A549 (cell line): ENCODE data around the gene UXS1. TPM values are rescaled to one million over a fixed set of nuclear protein-coding genes. Genes with fewer than 3 reads are reported as not detected.

Experiments used
- ATAC-seq, 2 experiments: fragments of 200-7000 bp in 1 of 2; fragments of >200 bp in 1 of 2; cut with Nextera tagmentation in 1 of 2; cut with Tn5 transposase in 1 of 2; 3 replicates each; pipeline versions ENCODE4 v1.8.0 to v1.9.1; 2018 to 2020; ENCODE audit warnings: mild to moderate bottlenecking in 1 of 2, moderate library complexity in 1 of 2
- CTCF ChIA-PET: fragments of 300-600 bp; sonication (Branson Sonifier 250); formaldehyde crosslinking; extraction: SDS; loops from one replicate; lab custom pipeline; 2021; ENCODE audit warnings: antibody characterized with exemption, inconsistent platforms; lab: Yijun Ruan, JAX
- POLR2A ChIA-PET: fragments of 350-600 bp; formaldehyde crosslinking; extraction: SDS; loops from one replicate; lab custom pipeline; 2021; ENCODE audit warnings: antibody characterized with exemption, inconsistent platforms; lab: Yijun Ruan, JAX
- DNase-seq, 2 experiments: peaks; one replicate each; pipeline versions ENCODE4 v3.0.0 to v3.0.0-alpha.2; 2011 to 2016; ENCODE audit warnings: low read depth in 1 of 2, low spot score in 1 of 2
- FAIRE-seq: peaks from 2 replicates; lab custom pipeline; 2011; peaks lifted over from hg19 to GRCh38; lab: Jason Lieb, UNC
- H3K27ac ChIP-seq, 2 experiments: fragments of >200 bp; sonication (Bioruptor Twin); formaldehyde crosslinking; 3 replicates each; pipeline ENCODE4 v1.5.1; 2016 to 2017
- H3K4me1 ChIP-seq: fragments of >200 bp; sonication (Bioruptor Twin); formaldehyde crosslinking; 3 replicates; pipeline ENCODE4 v1.6.1; 2016
- H3K4me2 ChIP-seq: fragments of >200 bp; sonication (Bioruptor Twin); formaldehyde crosslinking; 3 replicates; pipeline ENCODE4 v1.6.1; 2016
- H3K4me3 ChIP-seq: fragments of >200 bp; sonication (Bioruptor Twin); formaldehyde crosslinking; 3 replicates; pipeline ENCODE4 v1.5.1; 2016
- H3K9me3 ChIP-seq: fragments of >200 bp; sonication (Bioruptor Twin); formaldehyde crosslinking; 3 replicates; pipeline ENCODE4 v1.6.1; 2016
- BHLHE40 ChIP-seq: IDR thresholded peaks from 2 replicates; pipeline ENCODE4 v1.6.1; 2012; ENCODE audit warnings: low read depth, low read length, inconsistent platforms
- CBX8 ChIP-seq: fragments of 200-600 bp; sonication (generic); IDR thresholded peaks from 2 replicates; pipeline ENCODE4 v1.6.1; 2016
- CHD2 ChIP-seq: fragments of 150-350 bp; IDR thresholded peaks from 2 replicates; pipeline ENCODE4 v1.6.1; 2014; ENCODE audit warnings: low read length; ENCODE audit not compliant: partially characterized antibody
- CHD4 ChIP-seq: fragments of 200-600 bp; sonication (generic); IDR thresholded peaks from 2 replicates; pipeline ENCODE4 v1.6.1; 2016; ENCODE audit warnings: antibody characterized with exemption, mild to moderate bottlenecking, borderline replicate concordance
- CTCF ChIP-seq: fragments of >200 bp; sonication (Bioruptor Twin); formaldehyde crosslinking; IDR thresholded peaks from 3 replicates; pipeline ENCODE4 v1.5.1; 2016
- EHF ChIP-seq: fragments of 250-450 bp; sonication (Bioruptor Pico); IDR thresholded peaks from 2 replicates; pipeline ENCODE4 v1.5.0; 2020; ENCODE audit warnings: mild to moderate bottlenecking
- ELK1 ChIP-seq: fragments of 150-350 bp; IDR thresholded peaks from 2 replicates; pipeline ENCODE4 v1.6.1; 2014; ENCODE audit warnings: low read depth, mild to moderate bottlenecking, low read length
- ESRRA ChIP-seq: fragments of 150-350 bp; IDR thresholded peaks from 2 replicates; pipeline ENCODE4 v1.6.1; 2014; ENCODE audit warnings: mild to moderate bottlenecking, low read length, borderline replicate concordance
- HES2 ChIP-seq: fragments of >200 bp; sonication (Bioruptor Twin); formaldehyde crosslinking; IDR thresholded peaks from 2 replicates; pipeline ENCODE4 v1.6.1; 2016
- HEYL ChIP-seq: fragments of 250-450 bp; sonication (Bioruptor Pico); IDR thresholded peaks from 2 replicates; pipeline ENCODE4 v1.8.0; 2021; ENCODE audit warnings: mild to moderate bottlenecking, moderate library complexity
- HOXA7 ChIP-seq: fragments of 250-450 bp; sonication (Bioruptor Pico); IDR thresholded peaks from 2 replicates; pipeline ENCODE4 v1.5.0; 2020; ENCODE audit warnings: mild to moderate bottlenecking, moderate library complexity
- HOXB5 ChIP-seq: fragments of 250-450 bp; sonication (Bioruptor Pico); IDR thresholded peaks from 2 replicates; pipeline ENCODE4 v1.5.0; 2020; ENCODE audit warnings: mild to moderate bottlenecking, moderate library complexity
- JUN ChIP-seq, 2 experiments: fragments of >200 bp; sonication (Bioruptor Twin); formaldehyde crosslinking; IDR thresholded peaks; 2 replicates in 1 of 2; 3 replicates in 1 of 2; pipeline ENCODE4 v1.6.1; 2016 to 2017
- JUNB ChIP-seq: fragments of >200 bp; sonication (Bioruptor Twin); formaldehyde crosslinking; IDR thresholded peaks from 2 replicates; pipeline ENCODE4 v1.6.1; 2016
- KDM5A ChIP-seq: fragments of 200-600 bp; sonication (generic); IDR thresholded peaks from 2 replicates; pipeline ENCODE4 v1.6.1; 2016; ENCODE audit warnings: antibody characterized with exemption, mild to moderate bottlenecking
- MAX ChIP-seq: IDR thresholded peaks from 2 replicates; pipeline ENCODE4 v1.6.1; 2012
- MAZ ChIP-seq: fragments of 150-350 bp; IDR thresholded peaks from 2 replicates; pipeline ENCODE4 v1.6.1; 2014; ENCODE audit warnings: antibody characterized with exemption, low read depth, low read length, borderline replicate concordance
- NFE2L2 ChIP-seq: fragments of 150-350 bp; conservative IDR thresholded peaks from 2 replicates; pipeline ENCODE4 v1.6.1; 2014; ENCODE audit warnings: low read length
- NR3C1 ChIP-seq: fragments of >200 bp; sonication (Bioruptor Twin); formaldehyde crosslinking; IDR thresholded peaks from 3 replicates; pipeline ENCODE4 v1.6.1; 2017
- RAD21 ChIP-seq, 2 experiments: fragments of >200 bp in 1 of 2; sonication (Bioruptor Twin) in 1 of 2; formaldehyde crosslinking in 1 of 2; IDR thresholded peaks in 1 of 2; conservative IDR thresholded peaks in 1 of 2; 2 replicates in 1 of 2; 3 replicates in 1 of 2; pipeline ENCODE4 v1.6.1; 2012 to 2018; ENCODE audit warnings: inconsistent platforms in 1 of 2
- SMC3 ChIP-seq: fragments of >200 bp; sonication (Bioruptor Twin); formaldehyde crosslinking; IDR thresholded peaks from 3 replicates; pipeline ENCODE4 v1.6.1; 2018; ENCODE audit warnings: inconsistent platforms
- SREBF2 ChIP-seq: fragments of 450-650 bp; IDR thresholded peaks from 2 replicates; pipeline ENCODE4 v1.6.1; 2014; ENCODE audit warnings: mild to moderate bottlenecking, moderate library complexity
- TFCP2L1 ChIP-seq: fragments of 250-450 bp; sonication (Bioruptor Pico); IDR thresholded peaks from 2 replicates; pipeline ENCODE4 v1.5.0; 2021; ENCODE audit warnings: mild to moderate bottlenecking
- TP53 ChIP-seq: fragments of 250-450 bp; sonication (Bioruptor Pico); IDR thresholded peaks from 2 replicates; pipeline ENCODE4 v1.5.0; 2021; ENCODE audit warnings: mild to moderate bottlenecking, moderate library complexity
- ZFP36 ChIP-seq: fragments of 450-650 bp; IDR thresholded peaks from 2 replicates; pipeline ENCODE4 v1.6.1; 2014; ENCODE audit warnings: borderline replicate concordance; ENCODE audit not compliant: partially characterized antibody
- WGBS: methylation state at CpG from one replicate; pipeline ENCODE4 v1.1.6; 2017; ENCODE audit errors: missing lambda C conversion rate; 5-methylcytosine and 5-hydroxymethylcytosine counted together
- polyA plus RNA-seq, 4 experiments: library from polyadenylated mRNA; depleted of rRNA in 3 of 4; stranded (reverse); fragments of >200 nt; fragmentation: RNase III in 1 of 4; extraction: RNeasy Plus Mini Kit Qiagen cat#74134 plus additional on column Dnase treatment in 1 of 4; gene quantifications; 2 replicates in 3 of 4; 3 replicates in 1 of 4; pipeline ENCODE4 v1.2.3, GENCODE V29; 2011 to 2017

UXS1 gene
- polyA plus RNA-seq, 2 of the 4 experiments (the other 2 are of a cell fraction): 50.5 to 53.2 TPM

- no peak overlapping the region for H3K4me2 ChIP-seq
- DNase-seq (no peak), ATAC-seq (no peak), FAIRE-seq (no peak)
- WGBS: 15% methylated on average over 3 of the region's 3 CpGs
- TF ChIP-seq EHF (no peak), SMC3 (no peak), MAX (no peak), CTCF (no peak), CHD4 (no peak), BHLHE40 (no peak), NFE2L2 (no peak), ESRRA (no peak), TP53 (no peak), SREBF2 (no peak), TFCP2L1 (no peak), HOXA7 (no peak), JUN (IDR thresholded peaks at IDR 0.05) (no peak), MAZ (no peak), NR3C1 (no peak)
- H3K9me3 ChIP-seq: no peaks in the 10 kb centered on the region
- no peak overlapping the region for H3K4me3 ChIP-seq
- POLR2A ChIA-PET: no interaction called here
- H3K27ac ChIP-seq: no peak overlapping the region
- CTCF ChIA-PET: interaction anchor here (1.6 kb wide), 1 partner anchor 11 kb away, joined by 3 read pairs; no protein-coding TSS in a partner anchor
- no peaks in the 10 kb centered on the region for H3K4me1 ChIP-seq
Measured at GRCh38 chr2:106075048-106075447, 119.1 kb downstream of the UXS1 start.

GRCh38 chr2:106073678-106074406 lies 120.3 kb downstream of the UXS1 start:
- Histone ChIP-seq H3K4me2 (no peak overlapping the region), H3K27ac (no peak overlapping the region), H3K9me3 (no peaks in the 10 kb centered on the region), H3K4me1 (no peaks in the 10 kb centered on the region), H3K4me3 (no peak overlapping the region)
- ATAC-seq (no peak), DNase-seq (no peak), FAIRE-seq (no peak)
- WGBS: 68% methylated on average over 17 of the region's 17 CpGs
- CTCF ChIA-PET: interaction anchor here (1.6 kb wide), 1 partner anchor 10 kb away, joined by 3 read pairs; no protein-coding TSS in a partner anchor
- TF ChIP-seq CHD4 (no peak), HES2 (no peak), HEYL (CRISPR knock-in tag) (no peak), CBX8 (no peak), ESRRA (no peak), JUNB (no peak), CHD2 (no peak), ELK1 (no peak), EHF (no peak), SMC3 (no peak), RAD21 (conservative IDR thresholded peaks at IDR 0.05 in 1 of 2, IDR thresholded peaks at IDR 0.05 in 1 of 2) (no peak), HOXB5 (CRISPR knock-in tag) (no peak), TP53 (no peak), ZFP36 (no peak), CTCF (no peak), KDM5A (no peak)
- POLR2A ChIA-PET: no interaction called here
